AG08395 (cell line): ENCODE data around the gene KCNK18.
"Not testable (repeated sequence)": the region's sequence is repeated elsewhere in the genome, so short reads cannot be mapped to it uniquely, and the experiment has no call there.

ENCODE experiments used
- DNase-seq: peaks from one replicate; pipeline ENCODE4 v3.0.0; 2012; ENCODE audit warnings: mixed read lengths, low spot score

KCNK18 gene

DNA sequence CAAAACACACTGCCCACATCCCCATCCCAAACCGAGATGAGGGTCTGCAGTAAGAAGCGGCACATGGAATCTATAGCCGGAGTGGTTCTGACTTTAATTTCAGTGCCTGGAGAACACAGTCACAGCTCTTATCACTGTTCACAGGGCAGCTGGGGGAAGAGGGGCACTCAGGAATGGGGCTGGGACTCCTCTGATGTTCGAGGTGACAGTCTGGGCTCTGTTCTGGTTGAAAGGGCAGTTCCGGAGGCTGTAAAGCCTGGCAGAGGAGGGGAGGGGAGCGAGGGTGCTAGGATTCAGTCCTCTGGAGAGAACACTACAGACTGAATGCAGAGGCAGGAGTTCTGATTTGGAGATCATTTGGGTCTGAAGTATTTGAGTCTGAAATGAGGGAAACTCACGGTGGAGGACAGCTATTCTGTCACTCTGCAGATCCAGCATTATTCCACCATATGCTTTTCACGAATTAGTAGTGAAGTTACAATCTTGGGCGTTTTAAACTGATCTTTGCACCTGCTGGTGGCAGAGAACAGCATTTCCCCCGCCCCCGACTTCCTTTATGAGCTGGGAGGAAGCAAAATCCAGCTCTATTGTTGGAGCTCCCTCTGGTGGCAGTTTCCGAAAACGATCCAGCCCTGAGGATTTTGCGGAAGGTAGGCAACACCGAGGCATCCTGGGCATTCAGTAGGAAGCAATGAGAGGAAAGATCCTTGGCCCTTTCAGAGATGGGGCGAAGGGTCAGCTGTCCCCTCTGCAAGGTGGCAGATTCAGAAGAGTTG lies 22.7 kb upstream of the KCNK18 start:
- peak; percentile 82 for DNase-seq

- DNase-seq: no peak
Measured at GRCh38 chr10:117175215-117175900, 21.9 kb upstream of the KCNK18 start.

DNA sequence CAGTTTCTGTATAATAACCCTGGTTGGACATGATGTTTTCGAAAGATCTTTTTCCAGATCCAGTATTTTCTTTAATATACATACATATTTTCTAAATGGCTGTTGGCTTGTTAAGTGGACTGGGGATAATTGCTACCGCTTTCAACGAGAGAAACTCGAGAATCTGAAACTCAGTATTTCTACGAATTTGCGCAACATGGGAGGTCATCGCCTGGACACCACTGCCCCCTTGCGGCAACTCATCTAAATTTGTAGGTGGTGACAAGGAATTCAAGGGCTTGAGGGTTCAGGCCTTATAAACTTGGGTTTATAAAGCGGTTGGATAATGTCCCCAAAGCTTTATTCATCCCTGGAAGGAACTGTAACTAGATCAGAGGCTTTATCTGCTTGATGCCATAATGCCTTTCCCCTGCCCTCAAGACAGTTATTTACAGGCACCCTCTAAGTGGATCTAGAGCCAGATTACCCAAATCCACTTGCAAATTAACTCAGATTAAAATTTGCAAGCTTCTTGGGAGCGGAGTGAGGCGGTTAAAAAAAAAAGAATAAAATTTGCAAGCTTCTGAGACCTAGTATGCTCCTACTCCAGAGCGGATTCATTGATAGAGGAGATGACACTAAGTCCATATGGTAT lies 21.3 kb upstream of the KCNK18 start:
- peak; percentile 75 for DNase-seq

DNA sequence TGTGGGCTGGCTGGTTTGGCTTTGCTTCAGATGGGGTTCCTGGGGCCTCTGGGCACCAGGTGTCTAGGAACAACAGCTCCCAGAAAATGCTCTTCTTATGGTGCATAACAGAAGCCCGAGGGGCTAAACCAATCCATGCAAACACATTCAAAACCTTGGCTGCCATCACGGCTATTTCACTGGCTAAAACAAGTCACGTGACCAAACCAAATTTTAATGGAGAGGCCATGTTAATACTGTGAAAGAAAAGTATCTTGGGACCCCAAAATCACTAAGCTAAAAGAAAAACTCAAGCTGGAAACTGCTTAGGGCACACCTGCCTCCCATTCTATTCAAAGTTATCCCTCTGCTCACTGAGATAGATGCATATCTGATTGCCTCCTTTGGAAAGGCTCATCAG lies 19.1 kb upstream of the KCNK18 start:
- no peak for DNase-seq

- no peak for DNase-seq
Measured at GRCh38 chr10:117184296-117184695, 13.0 kb upstream of the KCNK18 start.

DNA sequence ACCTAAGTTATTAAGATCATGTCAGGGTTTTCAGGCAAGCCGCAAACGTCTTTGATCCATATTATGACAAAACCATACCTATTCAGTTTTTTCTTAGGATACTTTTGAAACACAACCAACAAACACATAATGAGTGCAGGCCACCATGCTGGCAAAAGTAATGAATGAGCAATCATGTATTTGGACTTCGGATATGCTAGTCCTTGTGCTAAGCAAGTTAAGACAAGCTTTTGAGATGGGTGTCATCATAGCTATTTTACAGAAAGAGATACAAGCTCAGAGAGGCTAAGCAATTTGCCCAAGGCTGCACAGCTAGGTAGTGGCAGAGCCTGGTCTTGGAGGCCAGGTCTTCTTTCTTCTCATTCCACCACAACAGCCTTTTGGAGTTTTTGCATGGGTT lies 12.5 kb upstream of the KCNK18 start:
- no peak for DNase-seq

GRCh38 chr10:117185817-117186216 lies 11.5 kb upstream of the KCNK18 start:
- not testable (repeated sequence) for DNase-seq

GRCh38 chr10:117186832-117187615 lies 10.3 kb upstream of the KCNK18 start:
- DNase-seq: peak; percentile 52

GRCh38 chr10:117188371-117188770 lies 8.9 kb upstream of the KCNK18 start:
- DNase-seq: peak; percentile 59

- no peak for DNase-seq
Measured at GRCh38 chr10:117189557-117189956, 7.7 kb upstream of the KCNK18 start.

DNA sequence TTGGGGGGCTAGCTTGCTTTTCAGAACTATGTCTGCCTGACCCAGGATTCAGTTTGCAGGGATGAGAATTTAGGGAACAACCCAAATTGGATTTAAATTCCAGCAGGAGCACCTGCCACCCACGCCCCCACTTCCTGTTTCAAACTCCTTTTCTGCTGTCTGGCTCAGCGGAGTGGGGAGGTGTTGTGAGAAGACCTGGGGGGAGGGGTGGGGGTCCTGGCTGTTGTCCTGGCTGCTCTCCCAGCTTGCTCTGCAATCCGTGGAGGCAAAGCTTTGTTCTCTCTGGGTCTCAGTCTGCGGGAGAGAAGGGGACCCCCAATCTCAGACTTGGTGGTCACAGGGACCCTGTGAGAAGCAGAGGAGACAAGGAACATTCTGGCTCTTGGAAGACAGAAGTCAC lies 799 bp downstream of the KCNK18 start:
- DNase-seq: no peak

DNA sequence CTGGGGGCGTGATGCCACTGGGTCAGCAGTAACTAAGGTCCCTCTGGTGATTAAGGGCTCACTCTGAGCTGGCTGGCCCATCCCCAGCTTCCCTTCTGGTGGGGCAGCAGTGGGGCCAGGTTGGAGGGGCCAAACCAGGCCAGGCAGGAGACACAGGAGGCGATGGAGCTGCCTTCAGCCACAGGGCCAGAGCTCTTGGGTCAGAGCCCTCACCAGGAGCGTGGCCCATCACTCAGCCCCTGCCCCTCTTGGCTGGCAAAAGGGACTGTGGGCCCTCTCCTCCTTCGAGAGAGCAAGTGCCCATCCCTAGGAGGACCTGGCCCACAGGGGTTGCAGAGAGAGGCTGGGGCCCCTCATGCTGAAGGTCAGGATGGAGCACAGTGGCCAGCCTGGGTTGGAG lies 4.5 kb downstream of the KCNK18 start:
- DNase-seq: no peak

DNA sequence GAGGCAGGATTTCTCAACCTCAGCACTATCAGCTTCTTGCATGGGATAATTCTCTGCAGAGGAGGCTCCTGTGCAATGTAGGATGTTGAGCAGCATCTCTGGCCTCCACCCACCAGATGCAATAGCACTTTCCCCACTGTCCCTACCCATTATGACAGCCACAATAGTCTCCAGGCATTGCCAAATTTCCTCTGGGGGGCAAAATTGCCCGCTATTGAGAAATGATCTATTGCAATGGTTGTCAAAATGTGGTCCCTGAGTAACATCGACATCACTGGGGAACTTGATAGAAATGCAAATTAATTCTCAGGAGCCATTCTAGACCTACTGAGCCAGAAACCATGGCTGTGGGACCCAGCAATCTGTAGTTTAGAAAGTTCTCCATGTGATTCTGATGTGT lies 7.0 kb downstream of the KCNK18 start:
- DNase-seq: no peak

DNA sequence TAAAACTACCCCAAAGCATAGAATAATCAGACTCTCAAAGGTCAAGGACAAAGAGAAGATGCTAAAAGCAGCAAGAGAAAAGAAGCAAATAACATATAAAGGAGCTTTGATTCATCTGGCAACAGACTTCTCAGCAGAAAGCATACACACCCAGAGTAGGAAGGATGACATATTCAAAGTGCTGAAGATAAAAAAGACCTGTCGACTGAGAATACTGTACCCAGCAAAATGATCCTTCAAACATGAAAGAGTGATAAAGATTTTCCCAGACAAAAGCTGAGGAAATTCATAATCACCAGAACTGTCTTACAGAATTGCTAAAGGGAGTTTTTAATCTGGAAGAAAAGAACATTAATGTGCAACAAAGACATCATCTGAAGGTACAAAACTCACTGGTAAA lies 14.9 kb downstream of the KCNK18 start:
- no peak for DNase-seq

DNA sequence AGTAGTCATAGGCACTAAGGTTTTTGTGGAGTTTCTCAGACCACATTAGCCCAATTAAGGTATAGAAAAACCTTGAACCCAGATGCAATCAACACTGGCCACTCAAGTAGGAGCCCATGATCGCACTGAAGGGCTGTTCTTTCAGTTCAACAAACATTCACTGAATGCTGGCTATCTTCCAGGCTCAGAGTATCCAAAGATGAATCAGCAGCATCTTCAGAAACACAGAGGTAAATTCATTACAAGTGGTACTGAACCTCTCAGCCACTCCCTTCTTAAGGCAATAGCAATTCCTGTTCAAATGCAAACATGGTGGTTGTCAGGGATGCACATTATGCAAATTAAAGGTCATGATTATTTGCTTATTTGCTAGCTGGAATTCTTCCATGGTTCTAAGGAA lies 17.1 kb downstream of the KCNK18 start:
- no peak for DNase-seq

DNA sequence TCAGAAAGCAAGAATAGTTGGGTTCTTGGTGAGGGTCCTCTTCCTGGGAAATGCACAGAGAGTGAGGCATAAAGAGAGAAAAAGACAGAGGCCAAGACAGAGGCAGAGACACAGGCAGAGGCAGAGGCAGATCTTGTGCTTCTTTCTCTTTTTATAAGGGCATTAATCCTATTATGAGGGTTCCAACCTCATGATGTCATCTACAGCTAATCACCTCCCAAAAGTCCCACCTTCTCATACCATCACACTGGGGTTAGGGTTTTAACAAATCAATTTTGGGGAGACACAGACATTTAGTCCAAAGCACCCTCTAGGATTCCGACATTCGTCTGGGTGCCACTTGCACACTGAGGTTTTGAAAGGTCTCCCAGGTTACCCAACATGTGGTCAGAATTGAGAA lies 17.8 kb downstream of the KCNK18 start:
- DNase-seq: no peak

- DNase-seq: no peak
Measured at GRCh38 chr10:117216028-117216427, 18.7 kb downstream of the KCNK18 start.

DNA sequence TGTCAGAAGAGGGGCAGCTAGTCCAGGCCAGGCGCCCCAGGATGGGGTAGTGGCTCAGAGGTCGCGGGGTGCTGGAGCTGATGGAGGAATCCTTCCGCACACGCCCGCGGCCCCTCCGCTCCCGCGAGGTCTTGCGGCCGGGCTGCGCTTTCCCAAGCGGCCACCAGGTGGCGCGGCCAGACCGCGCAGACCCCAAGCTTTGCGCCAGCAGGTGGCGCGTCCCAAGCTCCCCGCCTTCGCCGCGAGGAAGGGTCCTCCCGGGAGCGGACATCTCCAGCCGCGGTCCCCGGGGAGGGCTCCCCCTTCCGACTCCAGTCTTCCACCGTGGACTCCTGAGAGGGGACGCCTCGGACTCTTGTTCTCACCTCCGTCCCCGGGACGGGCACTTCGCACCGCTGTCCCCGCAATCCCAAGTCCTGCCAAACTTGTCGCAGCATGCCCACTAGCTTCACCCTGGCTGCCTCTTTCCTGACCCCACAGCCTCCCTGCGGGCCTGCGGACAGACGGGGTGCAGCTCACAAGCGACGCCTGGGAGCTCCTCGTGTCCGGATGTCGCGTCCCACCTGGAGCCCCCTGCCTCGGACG lies 19.4 kb downstream of the KCNK18 start:
- DNase-seq: peak; percentile 86

DNA sequence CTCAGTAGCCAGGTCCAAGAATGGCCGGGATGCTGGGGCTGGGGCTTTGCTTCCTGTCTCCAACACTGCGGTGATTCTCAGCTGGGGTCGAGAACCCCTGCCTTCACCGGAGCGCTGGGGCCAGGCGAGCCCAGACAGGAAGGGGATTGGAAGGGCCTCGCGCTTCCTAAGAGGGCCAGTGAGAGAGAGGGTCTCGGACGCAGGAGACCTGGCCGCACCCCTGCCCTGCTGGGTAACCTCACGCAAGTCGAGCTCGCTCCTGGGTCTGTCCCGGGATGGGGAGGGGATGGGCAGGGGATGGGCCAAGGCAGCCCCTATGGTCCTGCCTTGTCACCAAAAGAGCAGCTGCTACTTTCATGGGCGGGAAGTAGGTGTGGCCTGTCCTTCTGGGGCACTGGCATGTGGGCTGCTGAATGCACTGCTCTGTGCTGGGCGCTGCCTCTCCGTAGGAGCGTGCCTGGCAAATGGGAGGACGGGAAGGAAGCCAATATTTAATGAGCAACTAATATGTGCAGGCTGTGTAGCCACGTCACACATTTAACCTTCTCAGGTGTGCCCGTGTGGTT lies 20.0 kb downstream of the KCNK18 start:
- peak; percentile 35 for DNase-seq

DNA sequence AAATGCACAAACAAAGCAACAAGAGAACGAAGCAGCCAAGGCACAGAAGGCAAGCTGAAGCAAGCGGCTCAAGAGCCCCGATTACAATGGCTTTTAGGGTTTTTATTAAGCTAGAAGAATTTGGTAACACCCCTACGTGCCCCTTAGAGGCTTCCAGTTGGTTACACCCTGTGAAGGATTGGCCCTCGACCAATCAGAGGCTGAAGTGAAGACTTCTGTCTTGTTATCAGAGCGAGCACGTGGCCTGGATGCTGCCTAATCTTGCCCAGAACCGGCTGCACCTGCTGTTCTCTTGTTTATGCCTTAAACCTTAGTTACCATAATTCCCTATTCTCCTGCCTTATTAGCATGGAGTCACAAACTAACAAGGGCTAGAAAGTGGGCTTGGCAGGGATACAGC lies 21.4 kb downstream of the KCNK18 start:
- no peak for DNase-seq

- peak; percentile 20 for DNase-seq
Measured at GRCh38 chr10:117221156-117221711, 23.9 kb downstream of the KCNK18 start.
